Mucosa of gallbladder (tissue), 1 donor: ENCODE data around the gene LIPI. TPM values are rescaled to one million over a fixed set of nuclear protein-coding genes. Genes with fewer than 3 reads are reported as not detected.
A peak's percentile ranks its signal among the peaks of the same experiment; 100 is the strongest.
"Not testable (repeated sequence)": the region's sequence is repeated elsewhere in the genome, so short reads cannot be mapped to it uniquely, and the experiment has no call there.

Experiments
- DNase-seq: peaks from one replicate; pipeline ENCODE4 v3.0.0-alpha.2; 2020; ENCODE audit warnings: low spot score
- total RNA-seq: library from RNA; stranded (reverse); gene quantifications from one replicate; pipeline ENCODE4 v1.2.1, GENCODE V29; 2021
- donor health status: DM: no; HTN: no; CAD: no.

The LIPI gene
- not detected for total RNA-seq

- no peak for DNase-seq
Observed at GRCh38 chr21:14210738-14211137, at the start of gene LIPI. Gene LIPI (minus strand): TSS chr21:14210955. CDS start chr21:14210845, 110 bp downstream.

DNA sequence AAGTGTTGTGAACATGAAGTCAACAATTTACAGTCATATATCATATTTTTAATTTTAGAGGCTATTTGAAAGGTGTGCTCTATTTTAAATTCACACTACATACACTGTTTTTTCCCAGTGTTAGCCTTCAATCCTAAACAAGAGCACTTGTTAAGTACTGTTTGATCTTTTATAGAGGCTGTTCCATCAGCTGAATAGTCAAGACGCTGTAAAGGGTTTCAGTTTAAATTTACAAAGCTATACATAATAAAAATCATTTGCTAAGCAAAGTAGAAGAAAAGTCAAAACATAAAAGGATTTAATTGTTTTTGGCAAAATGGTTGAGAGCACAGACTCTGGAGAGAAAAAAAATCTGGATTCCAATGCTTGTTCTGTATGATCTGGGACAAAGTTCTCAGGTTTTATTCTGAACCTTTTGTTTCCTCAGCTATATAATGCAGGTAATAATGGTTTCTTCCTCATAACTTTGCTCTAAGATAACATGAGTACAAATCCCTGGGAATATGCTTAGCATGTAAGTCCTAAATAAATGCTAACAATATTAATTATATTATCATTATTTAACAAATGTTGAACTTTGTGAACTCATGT lies 49.5 kb upstream of the LIPI start:
- DNase-seq: no peak

GRCh38 chr21:14259747-14260146 lies 49.0 kb upstream of the LIPI start:
- no peak for DNase-seq

DNA sequence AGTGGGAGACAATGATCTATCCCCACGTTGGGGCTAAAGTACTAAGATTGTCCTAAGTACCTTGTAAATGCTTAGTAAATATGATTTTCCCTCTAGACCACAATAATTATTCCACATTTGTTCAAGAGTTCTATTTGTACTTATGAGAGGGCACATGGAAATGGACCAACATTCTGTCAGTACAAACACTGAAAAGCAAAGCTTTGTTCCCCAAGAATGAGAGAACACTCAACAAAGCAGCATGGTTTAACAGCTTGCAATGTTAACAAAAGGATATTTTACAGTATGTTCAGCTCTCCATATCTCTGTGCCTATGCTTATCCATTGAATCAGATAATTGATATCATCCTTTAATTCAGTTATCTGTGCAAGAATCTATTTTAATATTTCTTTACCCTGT lies 40.6 kb upstream of the LIPI start:
- no peak for DNase-seq

DNA sequence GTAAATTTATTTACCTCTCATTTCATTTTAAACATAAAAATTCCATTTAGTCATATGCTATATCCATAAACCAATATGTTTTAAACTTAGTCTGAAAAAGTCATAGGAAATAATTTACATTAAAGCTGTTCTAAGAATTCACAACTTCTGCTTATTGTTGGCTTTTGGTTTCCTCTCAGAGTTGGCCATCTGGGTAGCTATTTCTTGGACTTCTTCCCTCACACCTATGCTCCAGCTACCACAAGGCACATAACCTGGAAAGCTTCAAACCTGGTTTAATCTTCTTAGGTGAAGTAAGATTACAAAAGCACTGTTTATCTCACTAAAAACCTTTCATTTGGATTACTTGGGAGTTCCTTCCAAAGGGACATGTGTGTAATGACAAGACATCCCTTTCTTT lies 35.0 kb upstream of the LIPI start:
- no peak for DNase-seq

- no peak for DNase-seq
Observed at GRCh38 chr21:14244911-14245310, 34.2 kb upstream of the LIPI start.

GRCh38 chr21:14243874-14244273 lies 33.1 kb upstream of the LIPI start:
- DNase-seq: no peak

GRCh38 chr21:14243461-14243860 lies 32.7 kb upstream of the LIPI start:
- no peak for DNase-seq

- DNase-seq: no peak
Observed at GRCh38 chr21:14241297-14241696, 30.5 kb upstream of the LIPI start.

DNA sequence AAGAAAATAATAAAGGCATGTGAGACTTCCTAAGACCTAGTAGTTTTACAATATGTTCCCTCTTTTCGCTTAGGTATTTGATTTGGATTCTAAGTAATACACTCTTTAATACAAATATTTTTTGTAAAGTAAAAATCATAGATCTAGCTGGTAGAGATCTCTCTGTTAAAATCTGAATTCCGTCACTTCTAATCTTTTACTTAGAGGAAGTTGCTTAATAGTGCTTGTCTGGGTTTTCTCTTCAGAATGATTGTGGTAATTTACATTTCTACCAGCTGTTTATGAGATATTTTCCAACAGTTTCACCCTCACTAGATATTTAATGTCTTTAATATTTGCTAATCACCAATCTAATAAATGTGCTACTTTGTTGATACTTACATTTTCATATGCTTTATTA lies 28.5 kb upstream of the LIPI start:
- no peak for DNase-seq

DNA sequence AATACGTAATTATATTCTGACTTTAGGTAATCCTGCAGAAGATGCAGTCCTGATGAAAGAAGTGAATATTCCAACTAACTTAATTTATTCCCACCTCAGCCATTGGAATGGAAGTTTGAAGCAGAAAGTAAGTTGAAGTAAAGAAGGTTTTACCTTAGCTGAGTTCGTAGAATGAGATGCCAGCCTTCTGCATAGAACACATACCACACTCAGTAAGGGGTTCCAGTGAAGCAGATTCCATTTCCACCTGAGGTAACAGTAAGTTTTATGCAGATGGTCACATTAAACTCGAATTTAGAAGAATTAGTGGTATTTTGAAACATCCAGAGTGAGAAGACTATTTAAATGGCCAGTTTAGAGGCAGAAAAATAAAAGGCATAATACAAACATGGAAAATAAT lies 25.4 kb upstream of the LIPI start:
- no peak for DNase-seq

- no peak for DNase-seq
Observed at GRCh38 chr21:14235101-14235500, 24.3 kb upstream of the LIPI start.

DNA sequence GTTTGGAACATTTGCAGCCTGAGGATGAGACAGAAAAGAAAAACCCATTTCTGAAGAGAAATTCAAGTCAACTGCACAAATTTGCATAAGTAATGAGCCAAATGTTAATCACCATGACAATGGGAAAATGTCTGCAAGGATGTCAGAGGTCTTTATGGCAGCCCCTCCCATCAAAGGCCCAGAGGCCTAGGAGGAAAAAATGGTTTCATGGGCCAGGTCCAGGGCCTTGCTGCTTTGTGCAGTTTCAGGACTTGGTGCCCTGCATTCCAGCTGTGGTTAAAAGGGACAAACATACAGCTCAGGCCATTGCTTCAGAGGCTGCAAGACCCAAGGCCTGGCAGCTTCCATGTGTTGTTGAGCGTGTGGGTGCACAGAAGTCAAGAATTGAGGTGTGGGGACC lies 18.6 kb upstream of the LIPI start:
- DNase-seq: no peak

- DNase-seq: no peak
Observed at GRCh38 chr21:14223365-14223764, 12.6 kb upstream of the LIPI start.

GRCh38 chr21:14215971-14216641 lies 5.4 kb upstream of the LIPI start, which contains the start of gene RBM11:
Gene RBM11 (plus strand): TSS chr21:14216157. CDS start chr21:14216187, 30 bp downstream.
- peak; percentile 45 for DNase-seq

GRCh38 chr21:14213164-14213563 lies 2.4 kb upstream of the LIPI start:
- DNase-seq: no peak

DNA sequence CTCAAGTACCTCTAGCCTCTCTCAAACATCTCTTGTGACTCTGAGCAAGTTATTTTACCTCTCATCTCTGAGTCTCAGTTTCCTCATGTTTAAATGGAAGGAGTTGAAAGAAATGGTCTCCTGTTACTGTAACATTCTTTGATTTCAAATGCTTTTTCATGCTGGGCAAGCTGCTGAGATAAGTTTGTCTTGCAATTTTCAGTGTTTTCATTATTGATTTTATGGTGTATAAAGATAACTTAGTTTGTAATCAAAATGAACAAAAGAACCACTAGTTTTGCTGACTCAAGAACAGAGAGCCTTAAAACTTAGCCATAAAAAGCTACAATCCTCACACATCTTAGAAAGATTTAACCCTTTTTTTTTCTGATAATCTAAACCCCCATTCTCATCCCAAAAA lies 4.5 kb downstream of the LIPI start:
- no peak for DNase-seq

GRCh38 chr21:14166463-14167223 lies 44.1 kb downstream of the LIPI start:
- not testable (repeated sequence) for DNase-seq

DNA sequence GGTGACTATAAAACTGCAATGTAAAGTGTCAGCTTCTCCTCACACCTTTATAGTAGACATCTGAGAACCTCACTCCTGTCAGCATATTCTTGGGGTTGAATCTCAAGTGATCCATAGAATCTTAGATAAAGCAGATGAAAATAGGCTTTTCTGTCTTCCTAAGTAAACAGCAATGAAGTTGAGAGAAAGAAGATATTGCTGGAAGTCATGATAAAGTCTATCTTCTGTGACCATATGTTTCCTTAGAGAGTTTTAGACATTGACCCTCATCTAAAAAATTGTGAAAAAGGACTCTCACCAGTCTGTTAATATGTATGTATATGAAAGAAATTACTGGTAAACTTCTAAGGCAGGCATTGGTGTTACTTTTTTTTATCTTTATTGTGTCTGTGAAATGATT lies 66.8 kb downstream of the LIPI start:
- no peak for DNase-seq

DNA sequence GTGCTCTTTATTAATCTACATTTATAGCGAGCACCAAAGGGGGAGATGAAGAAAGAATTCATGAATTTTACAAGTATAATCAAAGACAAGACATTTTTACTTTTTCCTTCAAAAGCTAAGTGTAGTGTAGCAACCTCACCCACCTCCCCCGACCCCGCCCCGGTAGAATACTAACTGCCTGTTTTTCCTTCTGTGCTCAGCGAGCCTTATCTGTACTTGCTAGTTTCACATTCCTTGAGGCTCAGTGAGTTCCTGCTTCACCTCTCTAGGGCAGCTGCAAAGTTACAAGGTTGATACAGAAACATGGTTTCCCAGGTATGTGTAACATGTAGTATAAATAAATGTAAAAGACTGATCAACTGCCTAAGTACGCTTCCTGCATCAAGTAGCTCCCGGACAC lies 86.5 kb downstream of the LIPI start:
- DNase-seq: no peak

GRCh38 chr21:14121719-14122118 lies 89.0 kb downstream of the LIPI start:
- no peak for DNase-seq

GRCh38 chr21:14120091-14120734 lies 90.5 kb downstream of the LIPI start:
- no peak for DNase-seq

GRCh38 chr21:14119038-14119437 lies 91.7 kb downstream of the LIPI start:
- DNase-seq: no peak
